Measurements from ENCODE around the gene TICAM2.

TICAM2 gene

GRCh38 chr5:115579216-115579615 lies 23.1 kb downstream of the TICAM2 start:
- TF ChIP-seq PAX5 (IDR thresholded peaks at IDR 0.05; ENCODE audit: insufficient read depth, low read length, severe bottlenecking), result no peak
- TF ChIP-seq POLR2A (IDR thresholded peaks at IDR 0.05; ENCODE audit: low read depth, low read length), result no peak
- TF ChIP-seq POLR2AphosphoS5 (IDR thresholded peaks at IDR 0.05; ENCODE audit: low read depth, low read length), result no peak
- no peak for TF ChIP-seq TAF1 (IDR thresholded peaks at IDR 0.05; ENCODE audit: low read depth, low read length)
- TF ChIP-seq SPI1 (IDR thresholded peaks at IDR 0.05; ENCODE audit: low read depth, low read length), result no peak
- TF ChIP-seq POU2F2 (IDR thresholded peaks at IDR 0.05; ENCODE audit: low read depth, low read length), result no peak
- FAIRE-seq (peak; percentile 43), DNase-seq (ENCODE audit: insufficient read length, low spot score) (no peak)

- DNase-seq (ENCODE audit: insufficient read length, low spot score) (no peak), FAIRE-seq (peak; percentile 82)
Measured at GRCh38 chr5:115578657-115579056, 23.6 kb downstream of the TICAM2 start.

GRCh38 chr5:115577741-115578140 lies 24.5 kb downstream of the TICAM2 start:
- FAIRE-seq, result no peak
- no peak for DNase-seq (ENCODE audit: insufficient read length, low spot score)
- no peak for TF ChIP-seq PAX5 (IDR thresholded peaks at IDR 0.05; ENCODE audit: insufficient read depth, low read length, severe bottlenecking)
- peak; percentile 41; the same call in 1 of the 2 replicates for TF ChIP-seq POU2F2 (IDR thresholded peaks at IDR 0.05; ENCODE audit: low read depth, low read length)
- no peak for TF ChIP-seq TAF1 (IDR thresholded peaks at IDR 0.05; ENCODE audit: low read depth, low read length)
- TF ChIP-seq POLR2A (IDR thresholded peaks at IDR 0.05; ENCODE audit: low read depth, low read length), result no peak

More at GRCh38 chr5:115578657-115579056, 23.6 kb downstream of the TICAM2 start:
- TF ChIP-seq POLR2AphosphoS5 (IDR thresholded peaks at IDR 0.05; ENCODE audit: low read depth, low read length) (no peak), SPI1 (IDR thresholded peaks at IDR 0.05; ENCODE audit: low read depth, low read length) (peak; percentile 89), POU2F2 (IDR thresholded peaks at IDR 0.05; ENCODE audit: low read depth, low read length) (no peak)

GRCh38 chr5:115577329-115577728 lies 24.9 kb downstream of the TICAM2 start:
- TF ChIP-seq SPI1 (IDR thresholded peaks at IDR 0.05; ENCODE audit: low read depth, low read length) (no peak), PAX5 (IDR thresholded peaks at IDR 0.05; ENCODE audit: insufficient read depth, low read length, severe bottlenecking) (no peak), POU2F2 (IDR thresholded peaks at IDR 0.05; ENCODE audit: low read depth, low read length) (no peak), TAF1 (IDR thresholded peaks at IDR 0.05; ENCODE audit: low read depth, low read length) (no peak), POLR2A (IDR thresholded peaks at IDR 0.05; ENCODE audit: low read depth, low read length) (no peak)
- DNase-seq (ENCODE audit: insufficient read length, low spot score) (no peak), FAIRE-seq (no peak)

GRCh38 chr5:115575167-115576070 lies 26.9 kb downstream of the TICAM2 start:
- FAIRE-seq (peak; percentile 84), DNase-seq (ENCODE audit: insufficient read length, low spot score) (no peak)
- TF ChIP-seq POU2F2 (IDR thresholded peaks at IDR 0.05; ENCODE audit: low read depth, low read length) (no peak), PAX5 (IDR thresholded peaks at IDR 0.05; ENCODE audit: insufficient read depth, low read length, severe bottlenecking) (no peak), POLR2A (IDR thresholded peaks at IDR 0.05; ENCODE audit: low read depth, low read length) (no peak), SPI1 (IDR thresholded peaks at IDR 0.05; ENCODE audit: low read depth, low read length) (peak; percentile 23; the same call in 1 of the 2 replicates), POLR2AphosphoS5 (IDR thresholded peaks at IDR 0.05; ENCODE audit: low read depth, low read length) (no peak), TAF1 (IDR thresholded peaks at IDR 0.05; ENCODE audit: low read depth, low read length) (no peak)

- DNase-seq (ENCODE audit: insufficient read length, low spot score), result no peak
- peak; percentile 54 for FAIRE-seq
- TF ChIP-seq TAF1 (IDR thresholded peaks at IDR 0.05; ENCODE audit: low read depth, low read length) (no peak), POLR2AphosphoS5 (IDR thresholded peaks at IDR 0.05; ENCODE audit: low read depth, low read length) (no peak), PAX5 (IDR thresholded peaks at IDR 0.05; ENCODE audit: insufficient read depth, low read length, severe bottlenecking) (no peak), POLR2A (IDR thresholded peaks at IDR 0.05; ENCODE audit: low read depth, low read length) (no peak), POU2F2 (IDR thresholded peaks at IDR 0.05; ENCODE audit: low read depth, low read length) (no peak), SPI1 (IDR thresholded peaks at IDR 0.05; ENCODE audit: low read depth, low read length) (no peak)
Measured at GRCh38 chr5:115573133-115573532, 29.1 kb downstream of the TICAM2 start.

GRCh38 chr5:115571441-115571878 lies 30.8 kb downstream of the TICAM2 start:
- TF ChIP-seq TAF1 (IDR thresholded peaks at IDR 0.05; ENCODE audit: low read depth, low read length), result no peak
- no peak for TF ChIP-seq POU2F2 (IDR thresholded peaks at IDR 0.05; ENCODE audit: low read depth, low read length)
- TF ChIP-seq POLR2A (IDR thresholded peaks at IDR 0.05; ENCODE audit: low read depth, low read length), result no peak
- no peak for TF ChIP-seq SPI1 (IDR thresholded peaks at IDR 0.05; ENCODE audit: low read depth, low read length)
- no peak for TF ChIP-seq POLR2AphosphoS5 (IDR thresholded peaks at IDR 0.05; ENCODE audit: low read depth, low read length)
- no peak for TF ChIP-seq PAX5 (IDR thresholded peaks at IDR 0.05; ENCODE audit: insufficient read depth, low read length, severe bottlenecking)
- no peak for FAIRE-seq
- no peak for DNase-seq (ENCODE audit: insufficient read length, low spot score)

- DNase-seq (ENCODE audit: insufficient read length, low spot score) (no peak), FAIRE-seq (no peak)
- TF ChIP-seq POLR2A (IDR thresholded peaks at IDR 0.05; ENCODE audit: low read depth, low read length) (no peak), POLR2AphosphoS5 (IDR thresholded peaks at IDR 0.05; ENCODE audit: low read depth, low read length) (no peak), SPI1 (IDR thresholded peaks at IDR 0.05; ENCODE audit: low read depth, low read length) (no peak), POU2F2 (IDR thresholded peaks at IDR 0.05; ENCODE audit: low read depth, low read length) (no peak), PAX5 (IDR thresholded peaks at IDR 0.05; ENCODE audit: insufficient read depth, low read length, severe bottlenecking) (no peak), TAF1 (IDR thresholded peaks at IDR 0.05; ENCODE audit: low read depth, low read length) (no peak)
Measured at GRCh38 chr5:115568668-115569067, 33.6 kb downstream of the TICAM2 start.

- no peak for FAIRE-seq
- TF ChIP-seq POU2F2 (IDR thresholded peaks at IDR 0.05; ENCODE audit: low read depth, low read length) (no peak), SPI1 (IDR thresholded peaks at IDR 0.05; ENCODE audit: low read depth, low read length) (no peak), PAX5 (IDR thresholded peaks at IDR 0.05; ENCODE audit: insufficient read depth, low read length, severe bottlenecking) (no peak), POLR2A (IDR thresholded peaks at IDR 0.05; ENCODE audit: low read depth, low read length) (no peak), TAF1 (IDR thresholded peaks at IDR 0.05; ENCODE audit: low read depth, low read length) (no peak), POLR2AphosphoS5 (IDR thresholded peaks at IDR 0.05; ENCODE audit: low read depth, low read length) (no peak)
Measured at GRCh38 chr5:115565233-115565632, 37.0 kb downstream of the TICAM2 start.

More at GRCh38 chr5:115565233-115565632, 37.0 kb downstream of the TICAM2 start:
- no peak for DNase-seq (ENCODE audit: insufficient read length, low spot score)
